Kidney glomerular epithelial cell (primary cell): ENCODE results near the gene HTT-AS.
"Not testable (repeated sequence)": the region's sequence is repeated elsewhere in the genome, so short reads cannot be mapped to it uniquely, and the experiment has no call there.

Source experiments
- DNase-seq: peaks from one replicate; lab custom pipeline; 2025; lab: John Stamatoyannopoulos, UW

HTT-AS gene

GRCh38 chr4:3051141-3051897 is 23.0 kb downstream of the HTT-AS start:
- not testable (repeated sequence) for DNase-seq

DNA sequence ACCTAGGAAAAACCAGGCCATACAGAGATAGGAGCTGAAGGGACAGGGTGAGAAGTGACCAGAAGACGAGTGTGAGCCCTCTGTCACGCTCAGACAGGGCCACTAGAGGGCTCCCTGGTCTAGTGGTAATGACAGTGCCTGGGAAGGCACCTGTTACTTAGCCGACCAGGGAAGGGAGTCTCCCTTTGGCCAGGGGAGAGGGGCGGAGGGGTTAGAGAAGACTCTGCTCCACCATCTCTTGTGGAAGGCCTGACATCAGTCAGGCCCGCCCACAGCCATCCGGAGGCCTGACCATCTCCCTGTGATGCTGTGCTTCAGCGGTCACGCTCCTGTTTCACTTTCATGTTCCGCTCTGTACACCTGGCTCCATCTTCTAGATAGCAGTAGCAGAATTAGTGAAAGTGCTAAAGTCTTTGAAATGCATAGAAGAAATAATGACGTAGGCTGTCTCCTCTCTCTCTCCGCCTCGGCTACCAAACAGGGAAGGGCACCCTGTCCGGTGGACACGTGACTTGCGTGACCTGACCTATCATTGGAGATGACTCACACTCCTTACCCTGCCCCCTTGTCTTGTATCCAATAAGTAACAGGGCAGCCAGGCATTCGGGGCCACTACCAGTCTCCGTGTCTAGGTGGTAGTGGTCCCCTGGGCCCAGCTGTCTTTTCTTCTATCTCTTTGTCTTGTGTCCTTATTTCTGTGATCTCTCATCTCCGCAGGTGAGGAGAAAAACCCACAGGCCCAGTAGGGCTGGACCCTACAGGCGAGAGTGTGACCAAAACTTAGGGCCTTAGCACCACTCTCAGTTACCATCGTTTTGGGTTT is 26.7 kb downstream of the HTT-AS start:
- peak; percentile 6 for DNase-seq

GRCh38 chr4:3046623-3047022 is 27.7 kb downstream of the HTT-AS start:
- no peak for DNase-seq

DNA sequence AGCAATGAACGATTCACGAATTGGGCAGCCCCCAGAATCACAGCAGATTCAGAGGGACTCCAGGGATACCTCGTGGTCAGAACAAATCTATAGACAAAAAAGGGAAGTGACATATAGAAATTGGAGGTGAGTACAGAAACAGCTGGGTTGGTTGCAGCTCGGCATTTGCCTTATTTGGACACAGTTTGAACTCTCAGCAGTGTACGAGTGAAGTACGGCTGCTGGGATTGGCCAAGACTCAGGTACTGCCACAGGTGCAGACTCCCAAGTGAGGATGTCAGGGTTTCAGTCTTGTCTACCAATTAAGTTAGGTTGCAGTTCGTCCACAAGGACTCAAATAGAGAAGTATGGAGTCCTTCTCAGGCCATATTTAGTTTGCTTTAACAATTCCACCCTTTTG is 28.2 kb downstream of the HTT-AS start:
- DNase-seq = no peak

GRCh38 chr4:3044870-3045819 is 29.2 kb downstream of the HTT-AS start:
- no peak for DNase-seq

DNA sequence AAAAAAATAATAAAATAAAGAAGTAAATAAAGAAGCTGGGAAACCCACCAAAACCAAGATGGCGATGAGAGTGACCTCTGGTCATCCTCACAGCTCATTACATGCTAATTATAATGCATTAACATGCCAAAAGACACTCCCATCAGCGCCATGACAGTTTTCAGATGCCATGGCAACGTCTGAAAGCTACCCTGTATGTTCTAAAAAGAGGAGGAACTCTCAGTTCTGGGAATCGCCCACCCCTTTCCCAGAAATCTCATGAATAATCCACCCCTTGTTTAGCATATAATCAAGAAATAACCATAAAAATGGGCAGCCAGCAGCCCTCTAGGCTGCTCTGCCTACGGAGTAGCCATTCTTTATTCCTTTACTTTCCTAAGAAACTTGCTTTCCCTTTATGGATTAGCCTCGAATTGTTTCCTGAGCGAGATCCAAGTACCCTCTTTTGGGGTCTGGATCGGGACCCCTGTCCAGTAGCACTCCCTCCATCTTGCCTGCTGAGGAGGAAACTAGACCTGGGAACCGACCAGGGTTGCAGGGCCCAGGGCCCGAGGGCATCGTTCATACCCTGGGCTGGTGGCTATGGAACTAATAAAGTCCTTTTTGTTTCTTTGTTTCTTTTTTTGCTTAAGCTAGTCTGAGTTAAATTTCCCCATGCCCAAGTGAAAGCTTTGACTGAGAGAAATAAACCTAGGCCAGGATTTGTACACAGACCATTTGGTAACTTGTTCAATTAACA is 30.9 kb downstream of the HTT-AS start:
- DNase-seq = no peak

DNA sequence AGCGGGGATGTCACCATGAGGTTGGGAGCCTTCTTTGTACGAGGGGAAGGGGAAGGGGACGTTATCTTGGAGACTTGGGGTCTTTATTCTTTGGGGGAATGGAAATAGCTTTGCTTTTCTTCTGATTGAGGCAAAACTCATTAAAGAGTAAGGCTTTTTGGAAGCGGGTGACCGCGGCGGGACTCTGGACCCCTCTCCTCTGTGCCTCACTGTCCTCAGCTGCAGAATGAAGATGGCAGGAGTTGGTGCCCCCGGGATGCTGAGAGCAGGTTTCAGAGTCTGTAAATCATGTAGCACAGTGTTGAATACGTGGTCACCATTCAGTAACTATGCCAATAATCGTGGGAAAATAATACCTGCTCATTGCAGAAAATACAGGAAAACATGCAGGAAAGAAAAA is 32.1 kb downstream of the HTT-AS start:
- DNase-seq = no peak

DNA sequence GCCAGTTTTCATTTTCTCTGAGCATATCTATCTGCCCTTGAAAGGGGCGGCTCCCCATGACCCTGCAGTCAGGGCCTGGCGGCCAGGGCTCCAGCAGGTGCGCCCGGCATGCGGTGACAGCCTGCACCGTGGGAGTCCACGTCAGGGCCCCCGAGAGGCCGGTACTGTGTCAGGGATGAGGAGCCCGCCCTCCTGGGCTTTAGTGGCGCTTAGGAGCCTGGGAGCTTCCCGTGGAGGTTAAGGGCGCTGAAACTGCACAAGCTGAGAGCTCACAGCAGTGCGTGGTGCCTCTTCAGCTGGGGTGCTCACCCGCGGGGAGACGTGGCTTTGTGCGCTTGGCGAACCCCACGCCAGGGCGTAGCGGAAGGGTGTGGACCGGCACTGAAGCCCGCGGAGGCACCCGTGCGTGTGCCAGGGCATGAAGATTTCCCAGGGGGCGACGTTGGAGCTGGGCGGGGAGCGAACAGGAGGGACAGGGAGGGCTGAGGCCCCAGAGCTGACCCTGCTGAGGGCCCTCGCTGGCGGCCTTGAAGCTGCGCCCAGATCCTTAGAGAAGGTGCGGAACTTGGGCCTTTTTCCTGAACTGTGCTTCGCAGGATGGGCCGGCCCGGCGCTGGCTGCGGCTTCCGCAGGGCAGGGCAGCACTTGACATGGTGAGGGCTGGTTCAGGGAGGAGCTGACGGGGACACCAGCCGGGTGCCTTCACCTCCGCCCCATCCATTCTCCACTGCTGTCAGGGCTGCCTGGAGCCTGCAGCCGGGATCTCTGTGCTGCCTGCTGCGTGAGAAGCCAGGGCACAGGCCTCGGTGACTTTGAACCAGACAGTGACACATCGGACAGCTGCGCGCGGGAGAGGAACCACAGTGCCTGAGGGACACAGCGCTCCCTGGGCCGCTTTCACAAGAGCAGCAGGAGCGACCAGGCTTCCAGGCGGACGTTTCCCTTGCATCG is 32.9 kb downstream of the HTT-AS start:
- DNase-seq = peak; percentile 12

- DNase-seq = no peak
Observed at GRCh38 chr4:3040452-3041191, 33.7 kb downstream of the HTT-AS start.

DNA sequence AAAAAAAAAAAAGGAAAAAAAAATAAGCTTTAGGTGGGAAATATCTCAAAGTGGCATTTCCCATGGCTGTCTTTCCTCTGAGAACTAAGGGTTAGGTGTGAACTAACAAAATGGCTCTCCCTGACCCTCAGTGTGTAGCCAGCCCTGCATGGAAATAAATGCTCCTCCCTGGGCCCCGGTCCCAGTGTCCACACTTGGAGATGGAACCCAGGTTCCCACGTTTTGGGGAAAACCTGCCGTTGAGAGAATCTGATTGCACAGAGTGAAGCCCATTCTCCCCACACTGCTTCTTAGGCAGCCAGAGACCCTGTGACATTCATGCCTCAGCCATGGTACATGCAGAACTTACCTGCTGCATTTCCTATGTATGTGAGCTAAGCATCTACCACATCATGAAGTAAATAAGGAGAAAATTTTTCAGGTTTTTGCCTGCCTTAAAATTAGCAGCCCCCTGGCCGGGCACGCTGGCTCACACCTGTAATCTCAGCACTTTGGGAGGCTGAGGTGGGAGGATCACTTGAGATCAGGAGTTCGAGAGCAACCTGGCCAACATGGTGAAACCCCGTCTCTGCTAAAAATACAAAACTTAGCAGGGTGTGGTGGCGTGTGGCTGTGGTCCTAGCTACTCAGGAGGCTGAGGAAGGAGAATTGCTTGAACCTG is 34.5 kb downstream of the HTT-AS start:
- DNase-seq = no peak

GRCh38 chr4:3037957-3038461 is 36.3 kb downstream of the HTT-AS start:
- no peak for DNase-seq

DNA sequence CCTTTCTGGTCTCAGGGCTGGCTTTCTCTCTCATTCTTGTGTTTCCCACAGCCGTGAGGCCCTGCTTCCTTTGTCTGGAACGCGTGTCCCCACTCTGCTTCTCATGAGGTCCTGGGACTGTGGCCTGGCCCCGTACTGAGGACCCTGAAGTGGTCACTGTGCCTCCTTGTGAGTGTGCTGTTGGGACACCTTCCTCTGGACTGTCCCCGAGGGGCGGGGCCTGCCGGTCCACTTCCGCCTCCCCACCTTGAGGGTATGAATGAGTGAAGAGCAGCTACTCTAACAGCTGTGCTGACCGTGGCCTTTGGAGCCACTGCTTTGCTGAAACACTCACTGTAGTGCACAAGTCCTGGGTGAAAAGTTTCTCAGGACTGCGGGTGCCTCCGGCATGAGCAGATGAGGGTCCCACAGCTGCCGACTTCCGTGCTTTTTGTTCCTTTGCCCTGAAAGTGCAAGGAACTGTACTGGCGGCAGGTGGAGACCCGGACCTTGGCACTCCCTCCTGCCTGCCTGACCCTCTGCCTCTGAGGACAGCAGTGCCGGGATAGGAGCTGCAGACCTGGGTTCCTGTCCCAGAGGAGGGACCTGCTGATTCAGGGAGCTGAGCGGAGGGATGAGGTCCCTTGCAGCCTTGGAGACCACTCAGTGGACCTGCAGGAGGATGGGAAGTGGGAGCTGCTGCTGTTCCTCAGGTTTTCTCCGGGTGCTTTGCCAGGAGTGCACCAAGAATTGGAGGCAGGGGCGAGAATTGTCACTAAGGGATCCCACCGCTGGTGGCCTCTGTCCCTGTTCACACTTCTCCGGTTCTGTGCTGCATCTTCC is 38.0 kb downstream of the HTT-AS start:
- DNase-seq = no peak

DNA sequence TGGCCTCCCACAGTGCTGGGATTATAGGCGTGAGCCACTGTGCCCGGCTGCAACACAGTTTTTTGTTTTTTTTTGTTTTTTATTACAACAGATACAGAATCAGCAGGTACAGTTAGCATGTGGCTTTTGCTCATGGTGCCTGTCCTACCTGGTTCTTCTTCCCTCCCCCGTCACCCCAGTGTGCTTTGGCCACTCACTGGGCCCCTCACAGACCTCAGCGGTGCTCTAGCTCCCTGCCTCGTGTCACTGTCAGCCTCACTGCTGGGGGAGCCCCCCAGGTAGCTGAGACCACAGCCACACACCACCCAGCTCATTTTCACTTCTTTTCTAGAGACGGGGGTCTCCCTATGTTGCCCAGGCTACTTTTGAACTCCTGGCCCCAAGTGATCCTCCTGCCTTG is 38.7 kb downstream of the HTT-AS start:
- no peak for DNase-seq

GRCh38 chr4:3035249-3035648 is 39.1 kb downstream of the HTT-AS start:
- DNase-seq = no peak

DNA sequence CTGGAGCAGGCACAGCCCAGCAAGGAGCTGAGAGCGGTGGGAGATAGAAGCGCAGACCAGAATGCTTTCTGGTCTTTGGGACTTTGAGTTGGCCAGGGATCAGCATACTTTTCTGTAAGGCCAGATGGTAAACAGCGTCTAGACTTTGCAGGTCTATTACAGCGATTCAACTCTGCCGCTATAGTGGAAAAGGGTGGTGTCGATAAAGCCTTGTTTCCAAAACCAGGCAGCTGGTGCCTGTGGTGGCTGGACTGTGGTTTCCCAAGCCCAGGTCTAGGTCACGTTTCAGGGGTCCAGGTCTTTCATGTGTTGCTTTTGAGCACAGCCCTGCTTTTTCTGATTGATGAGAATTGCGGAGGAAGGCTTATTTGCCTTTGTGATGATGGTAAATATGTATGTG is 40.1 kb downstream of the HTT-AS start:
- DNase-seq = no peak

DNA sequence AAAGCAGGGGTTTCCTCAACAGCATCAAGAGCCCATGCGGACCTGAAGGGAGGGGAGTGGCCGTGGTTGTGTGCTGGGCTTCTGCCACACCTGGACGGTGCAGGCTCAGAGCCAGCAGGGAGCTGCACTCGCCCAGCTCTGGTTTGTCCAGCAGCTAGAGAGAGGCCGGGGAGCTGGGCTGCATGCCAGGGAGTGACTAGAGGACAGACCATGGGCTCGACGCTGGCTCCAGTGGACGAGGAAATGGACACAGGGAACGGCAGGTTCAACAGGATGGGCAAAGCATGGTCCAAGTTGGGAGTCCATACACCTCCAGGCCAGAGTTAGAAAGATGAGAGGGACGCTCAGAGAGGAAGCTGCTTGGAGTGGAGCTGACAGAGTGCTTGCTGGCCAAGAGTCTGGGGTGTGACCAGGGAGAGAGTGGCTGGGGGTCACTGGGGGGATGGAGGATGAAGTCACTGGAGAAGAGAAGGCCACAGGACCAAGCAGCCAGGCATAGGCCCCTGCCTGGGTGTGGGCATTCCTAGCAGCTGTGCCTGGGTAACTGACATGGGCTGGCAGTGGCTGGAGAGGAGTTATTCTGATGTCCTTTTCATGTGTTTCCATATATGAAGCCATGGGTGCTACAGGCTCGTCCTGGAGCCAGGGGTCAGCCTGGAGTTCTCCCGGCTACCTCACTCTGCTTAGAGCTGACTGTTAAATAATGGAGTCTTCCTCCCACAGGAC is 42.8 kb downstream of the HTT-AS start:
- no peak for DNase-seq
